ENCODE data around the gene SETD4.
A peak's percentile ranks its signal among the peaks of the same experiment; 100 is the strongest.
"Not testable (repeated sequence)": the region's sequence is repeated elsewhere in the genome, so short reads cannot be mapped to it uniquely, and the experiment has no call there.

SETD4 gene

GRCh38 chr21:36087362-36088138 is 27.2 kb upstream of the SETD4 start:
- Mint-ChIP-seq H3K4me3 (no peak overlapping the region), H3K27ac (no peak overlapping the region), H3K9me3 (no peaks in the 10 kb centered on the region), H3K4me1 (peaks cover 7% of the 10 kb centered on the region), H3K27me3 (no peaks in the 10 kb centered on the region)
- DNase-seq (no peak), ATAC-seq (no peak)

GRCh38 chr21:36082237-36082664 is 21.9 kb upstream of the SETD4 start:
- no peak for ATAC-seq

GRCh38 chr21:36080386-36080785 is 20.1 kb upstream of the SETD4 start:
- Mint-ChIP-seq H3K4me1 (peaks cover 41% of the 10 kb centered on the region), H3K9me3 (no peaks in the 10 kb centered on the region), H3K27ac (no peak overlapping the region), H3K27me3 (no peaks in the 10 kb centered on the region), H3K4me3 (peak overlapping the region in 1 of 2 donors; percentile 73)
- ATAC-seq (no peak), DNase-seq (no peak)

More at GRCh38 chr21:36082237-36082664, 21.9 kb upstream of the SETD4 start:
- no peak overlapping the region for H3K4me3 Mint-ChIP-seq
- H3K27me3 Mint-ChIP-seq, result no peaks in the 10 kb centered on the region
- no peak overlapping the region for H3K27ac Mint-ChIP-seq
- DNase-seq, result no peak
- peaks cover 32% of the 10 kb centered on the region for H3K4me1 Mint-ChIP-seq
- no peaks in the 10 kb centered on the region for H3K9me3 Mint-ChIP-seq

- peaks cover 43% of the 10 kb centered on the region for H3K4me1 Mint-ChIP-seq
- ATAC-seq (no peak), DNase-seq (no peak)
- peak overlapping the region; percentile 81 to 93 for H3K27ac Mint-ChIP-seq
- H3K4me3 Mint-ChIP-seq, result peak overlapping the region; percentile 6 to 73
- no peaks in the 10 kb centered on the region for H3K9me3 Mint-ChIP-seq
- no peaks in the 10 kb centered on the region for H3K27me3 Mint-ChIP-seq
Measured at GRCh38 chr21:36079671-36080070, 19.3 kb upstream of the SETD4 start.

- no peaks in the 10 kb centered on the region for H3K27me3 Mint-ChIP-seq
- no peaks in the 10 kb centered on the region for H3K9me3 Mint-ChIP-seq
- peak; percentile 19 to 40 for DNase-seq
- H3K27ac Mint-ChIP-seq, result peak overlapping the region; percentile 89 to 93
- peaks cover 43% of the 10 kb centered on the region for H3K4me1 Mint-ChIP-seq
- H3K4me3 Mint-ChIP-seq, result peak overlapping the region; percentile 63 to 73
- peak; percentile 93 for ATAC-seq
Measured at GRCh38 chr21:36079010-36079649, 18.8 kb upstream of the SETD4 start.

- no peak overlapping the region for H3K4me3 Mint-ChIP-seq
- no peaks in the 10 kb centered on the region for H3K27me3 Mint-ChIP-seq
- peaks cover 43% of the 10 kb centered on the region for H3K4me1 Mint-ChIP-seq
- H3K27ac Mint-ChIP-seq, result no peak overlapping the region
- DNase-seq, result no peak
- ATAC-seq, result no peak
- H3K9me3 Mint-ChIP-seq, result no peaks in the 10 kb centered on the region
Measured at GRCh38 chr21:36077758-36078157, 17.4 kb upstream of the SETD4 start.

GRCh38 chr21:36076878-36077655 is 16.7 kb upstream of the SETD4 start:
- no peaks in the 10 kb centered on the region for H3K27me3 Mint-ChIP-seq
- ATAC-seq (no peak), DNase-seq (no peak)
- peak overlapping the region in 1 of 2 donors; percentile 40 for H3K27ac Mint-ChIP-seq
- H3K4me1 Mint-ChIP-seq, result peaks cover 49% of the 10 kb centered on the region
- H3K9me3 Mint-ChIP-seq, result no peaks in the 10 kb centered on the region
- H3K4me3 Mint-ChIP-seq, result no peak overlapping the region

GRCh38 chr21:36075953-36076352 is 15.6 kb upstream of the SETD4 start:
- Mint-ChIP-seq H3K27ac (peak overlapping the region in 1 of 2 donors; percentile 85), H3K4me3 (no peak overlapping the region), H3K27me3 (no peaks in the 10 kb centered on the region), H3K9me3 (no peaks in the 10 kb centered on the region), H3K4me1 (peaks cover 60% of the 10 kb centered on the region)
- ATAC-seq, result no peak
- DNase-seq, result no peak

- DNase-seq, result no peak
- no peak for ATAC-seq
- Mint-ChIP-seq H3K27ac (no peak overlapping the region), H3K4me1 (peaks cover 67% of the 10 kb centered on the region), H3K9me3 (no peaks in the 10 kb centered on the region), H3K4me3 (no peak overlapping the region), H3K27me3 (no peaks in the 10 kb centered on the region)
Measured at GRCh38 chr21:36075171-36075570, 14.8 kb upstream of the SETD4 start.

GRCh38 chr21:36073911-36074310 is 13.6 kb upstream of the SETD4 start:
- not testable (repeated sequence) for H3K27me3 Mint-ChIP-seq, H3K4me3 Mint-ChIP-seq, ATAC-seq, H3K9me3 Mint-ChIP-seq, DNase-seq, H3K27ac Mint-ChIP-seq
- peaks cover 67% of the 10 kb centered on the region for H3K4me1 Mint-ChIP-seq

GRCh38 chr21:36073181-36073580 is 12.9 kb upstream of the SETD4 start:
- Mint-ChIP-seq H3K4me1 (peaks cover 61% of the 10 kb centered on the region), H3K27me3 (no peaks in the 10 kb centered on the region), H3K9me3 (peaks cover 5 to 8% of the 10 kb centered on the region in 2 donors), H3K27ac (no peak overlapping the region), H3K4me3 (no peak overlapping the region)
- ATAC-seq (no peak), DNase-seq (no peak)

GRCh38 chr21:36072453-36073162 is 12.3 kb upstream of the SETD4 start:
- Mint-ChIP-seq H3K4me1 (peaks cover 56% of the 10 kb centered on the region), H3K9me3 (peaks cover 5 to 8% of the 10 kb centered on the region in 2 donors), H3K27me3 (no peaks in the 10 kb centered on the region), H3K4me3 (peak overlapping the region; percentile 7 to 56), H3K27ac (no peak overlapping the region)
- no peak for DNase-seq
- no peak for ATAC-seq

- Mint-ChIP-seq H3K9me3 (peaks cover 5 to 8% of the 10 kb centered on the region in 2 donors), H3K4me1 (peaks cover 49% of the 10 kb centered on the region), H3K27ac (peak overlapping the region in 1 of 2 donors; percentile 7), H3K27me3 (no peaks in the 10 kb centered on the region), H3K4me3 (peak overlapping the region; percentile 90 to 96)
- ATAC-seq (no peak), DNase-seq (no peak)
Measured at GRCh38 chr21:36070999-36071398, 10.7 kb upstream of the SETD4 start.

- ATAC-seq (peak; percentile 98), DNase-seq (peak; percentile 82 to 91)
- Mint-ChIP-seq H3K9me3 (peaks cover 5 to 8% of the 10 kb centered on the region in 2 donors), H3K27me3 (no peaks in the 10 kb centered on the region), H3K27ac (peak within 1 kb of the TSS; percentile 83 to 91), H3K4me1 (peaks cover 49% of the 10 kb centered on the region), H3K4me3 (peak within 1 kb of the TSS; percentile 90 to 96)
Measured at GRCh38 chr21:36069713-36070583, 9.6 kb upstream of the SETD4 start, which contains the start of gene CBR1. CBR1 (plus strand) TSS chr21:36070024; CDS start chr21:36070116, 92 bp downstream.

Data from stimulated activated naive CD8-positive, alpha-beta T cell treated with anti-CD3 and anti-CD28 coated beads, Interleukin-15, amount 100 ng/mL, for 72 hours (primary cell).